Stimulated activated CD4-positive, alpha-beta T cell treated with anti-CD3 and anti-CD28 coated beads, Interleukin-4, amount 100 ng/mL, for 48 hours (primary cell): Measurements from ENCODE around the gene RSPH1.

Experiments
- DNase-seq, 2 donors: peaks; one replicate each; pipeline ENCODE4 v3.0.0-alpha.2; 2020; ENCODE audit warnings: low read depth in 2 of 2

The RSPH1 gene

DNA sequence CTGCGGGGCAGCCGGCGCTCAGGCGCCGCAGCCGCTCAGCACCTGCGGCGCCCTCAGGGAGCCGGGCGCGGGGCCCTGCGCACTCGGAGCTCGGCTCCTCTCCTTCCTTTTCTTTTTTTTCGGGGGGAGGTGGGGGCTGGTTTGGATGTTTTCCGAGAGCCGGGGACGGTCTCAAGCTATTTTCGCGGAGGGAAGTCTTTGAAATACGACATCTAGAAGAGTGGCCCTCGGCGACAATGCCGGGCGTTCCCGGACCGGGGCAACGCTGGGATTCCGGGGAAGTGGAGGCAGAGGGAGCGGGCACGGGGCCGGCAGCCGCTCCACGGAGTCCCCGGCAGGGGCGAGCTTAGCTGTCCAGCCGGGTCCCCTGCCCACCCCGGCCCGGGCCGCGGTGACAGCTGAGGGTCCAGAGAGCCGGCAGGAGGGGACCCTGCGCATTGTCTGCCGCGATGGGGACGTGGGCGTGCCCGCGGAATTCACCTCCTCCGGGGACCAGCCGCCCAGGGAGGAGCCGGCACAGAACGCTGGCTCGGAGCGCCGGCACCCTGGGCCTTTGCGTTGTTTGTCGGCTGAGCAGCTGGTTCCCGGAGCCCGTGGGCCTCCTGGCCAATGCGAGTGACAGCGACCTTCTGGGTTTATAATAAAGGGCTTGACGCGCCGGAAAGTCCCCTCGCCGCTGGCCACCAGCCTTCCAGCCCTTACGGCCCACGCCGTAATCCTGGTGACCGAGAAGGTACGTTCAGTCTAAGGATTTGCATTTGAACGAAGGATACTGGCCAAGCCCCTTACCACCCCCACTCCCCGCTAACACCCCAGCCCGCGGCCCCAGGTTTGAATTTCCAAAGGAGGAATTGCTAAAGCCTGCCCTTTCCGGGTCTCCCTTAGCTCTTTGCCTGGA lies 18.2 kb upstream of the RSPH1 start:
- DNase-seq: peak; percentile 52 to 56

DNA sequence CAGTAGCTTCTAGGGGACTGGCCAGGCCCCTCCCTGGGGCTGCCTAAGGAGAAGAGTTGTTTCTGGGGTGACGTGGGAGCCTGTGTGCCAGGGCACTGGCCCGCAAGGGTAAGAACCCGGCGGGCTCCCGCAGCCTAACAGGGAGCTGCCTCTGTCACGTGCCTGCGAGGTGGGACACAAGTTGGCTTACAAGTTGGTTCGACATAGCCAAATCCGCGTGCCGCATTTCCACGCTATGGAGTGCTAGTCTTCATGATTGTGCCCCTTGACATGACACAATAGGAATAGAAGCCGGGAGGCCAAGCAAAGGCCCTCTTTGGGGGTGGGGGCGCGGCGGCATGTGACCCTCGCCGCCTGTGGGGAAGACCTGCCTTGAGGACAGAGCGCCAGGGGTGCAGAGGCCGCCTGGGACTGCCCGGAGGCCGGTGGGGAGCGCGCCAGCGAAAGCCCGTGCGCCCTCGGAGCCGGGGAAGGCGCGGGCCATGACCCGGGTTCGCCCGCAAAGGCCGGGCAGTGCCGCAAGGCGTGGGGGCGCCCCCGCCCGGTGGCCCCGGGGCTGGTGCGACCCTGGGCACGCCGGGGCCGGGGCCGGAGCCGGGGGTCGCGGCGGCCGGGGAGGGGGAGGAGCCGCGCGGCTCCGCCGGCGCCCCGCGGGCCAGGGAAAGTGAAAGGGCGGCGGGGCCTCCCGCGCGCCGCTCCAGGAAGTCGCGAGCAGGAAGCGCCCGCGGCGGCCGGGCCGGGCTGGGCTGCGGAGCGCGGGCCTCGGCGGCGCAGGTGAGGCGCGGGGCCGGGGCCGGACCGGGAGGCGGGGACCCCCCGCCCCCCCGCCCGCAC lies 17.3 kb upstream of the RSPH1 start, which contains the start of gene SLC37A1:
TSS of gene SLC37A1 (plus strand) at position 702 of the 834 bp plus-strand sequence. CDS start 4,603 bp downstream, outside the sequence.
- no peak for DNase-seq

DNA sequence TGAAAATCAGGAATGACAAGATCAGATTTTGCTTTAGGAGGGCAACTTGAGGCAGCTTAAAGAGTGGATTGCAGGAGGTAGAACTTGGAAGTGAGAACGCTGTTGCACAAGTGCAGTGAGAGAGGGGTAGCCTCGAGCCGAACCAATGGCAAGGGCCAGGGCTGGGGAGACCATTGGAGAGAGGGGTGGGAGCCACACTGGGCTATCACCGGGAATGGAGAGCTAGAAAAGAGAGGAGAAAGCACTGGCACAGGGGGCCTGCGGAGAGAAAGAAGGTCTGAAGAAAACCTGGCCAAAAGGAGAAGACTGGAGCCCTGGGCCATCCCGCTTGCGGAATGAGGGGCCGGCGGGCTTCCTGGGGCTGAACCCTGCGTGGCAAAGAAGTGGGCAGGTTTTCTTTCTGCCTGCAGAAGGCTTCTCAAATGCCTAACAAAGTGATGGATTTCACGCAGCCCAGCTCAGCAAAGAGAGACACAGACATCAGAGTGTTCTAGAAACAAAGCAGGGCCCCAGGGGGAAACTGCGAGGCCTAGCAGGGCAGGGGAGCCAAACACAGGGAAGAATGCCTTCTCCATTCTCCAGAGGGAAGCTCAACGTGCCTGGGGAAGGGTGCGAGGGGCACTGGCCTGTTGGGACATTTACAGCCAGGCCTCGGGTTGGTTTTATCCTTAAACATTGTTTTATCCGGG lies 16.5 kb upstream of the RSPH1 start:
- DNase-seq: no peak

DNA sequence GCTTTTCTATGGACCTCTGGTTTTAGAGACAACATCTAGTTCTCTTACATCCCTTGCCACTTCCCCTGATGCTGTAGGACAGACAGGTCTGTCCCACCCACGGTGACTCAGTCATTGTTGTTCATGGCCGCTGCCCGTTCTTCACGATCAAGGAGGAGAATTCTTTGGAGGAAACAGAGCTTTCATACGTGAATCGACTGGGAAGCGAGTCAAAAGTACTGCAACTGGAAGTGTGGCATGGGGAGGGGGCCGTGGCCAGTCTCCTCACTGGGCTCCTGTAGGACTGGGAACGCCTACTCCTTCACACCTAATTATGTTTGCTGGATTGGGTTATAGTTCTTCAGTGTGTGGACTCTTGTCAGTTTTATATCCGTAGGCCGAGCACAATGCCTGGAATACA lies 13.2 kb upstream of the RSPH1 start:
- DNase-seq: no peak

DNA sequence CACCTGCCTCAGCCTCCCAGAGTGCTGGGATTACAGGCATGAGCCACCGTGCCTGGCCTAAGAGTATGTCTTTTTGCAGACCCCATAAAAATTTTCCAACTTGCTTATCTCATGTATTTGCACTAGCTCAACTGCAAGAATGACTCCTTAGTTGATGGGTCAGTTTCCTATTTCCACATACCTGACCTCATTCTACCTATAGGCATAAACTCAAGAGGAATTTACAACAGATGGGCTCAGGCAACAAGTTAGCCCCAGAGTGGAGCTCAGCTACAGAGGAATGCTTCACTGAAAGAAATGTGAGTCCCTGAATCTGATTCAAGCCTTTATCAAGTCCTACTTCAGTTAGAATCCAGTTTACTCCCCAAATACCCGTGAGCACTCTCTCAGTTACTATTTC lies 12.3 kb upstream of the RSPH1 start:
- DNase-seq: no peak

DNA sequence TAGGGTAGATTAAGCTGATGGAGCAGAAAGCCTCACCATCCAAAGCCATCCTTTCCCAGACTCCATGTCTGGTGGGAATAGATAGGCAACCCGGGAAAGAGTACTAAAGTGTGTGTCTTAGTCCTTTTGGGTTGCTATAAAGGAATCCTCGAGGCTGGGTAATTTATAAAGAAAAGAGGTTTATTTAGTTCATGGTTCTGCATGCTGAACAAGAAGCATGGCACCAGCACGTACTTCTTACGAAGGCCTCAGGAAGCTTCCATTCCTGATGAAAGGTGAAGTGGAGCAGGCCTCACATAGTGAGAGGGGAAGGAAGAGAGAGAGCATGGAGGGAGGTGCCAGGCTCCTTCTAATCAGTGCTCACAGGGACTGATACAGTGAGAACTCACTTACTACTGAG lies 11.4 kb upstream of the RSPH1 start:
- no peak for DNase-seq

DNA sequence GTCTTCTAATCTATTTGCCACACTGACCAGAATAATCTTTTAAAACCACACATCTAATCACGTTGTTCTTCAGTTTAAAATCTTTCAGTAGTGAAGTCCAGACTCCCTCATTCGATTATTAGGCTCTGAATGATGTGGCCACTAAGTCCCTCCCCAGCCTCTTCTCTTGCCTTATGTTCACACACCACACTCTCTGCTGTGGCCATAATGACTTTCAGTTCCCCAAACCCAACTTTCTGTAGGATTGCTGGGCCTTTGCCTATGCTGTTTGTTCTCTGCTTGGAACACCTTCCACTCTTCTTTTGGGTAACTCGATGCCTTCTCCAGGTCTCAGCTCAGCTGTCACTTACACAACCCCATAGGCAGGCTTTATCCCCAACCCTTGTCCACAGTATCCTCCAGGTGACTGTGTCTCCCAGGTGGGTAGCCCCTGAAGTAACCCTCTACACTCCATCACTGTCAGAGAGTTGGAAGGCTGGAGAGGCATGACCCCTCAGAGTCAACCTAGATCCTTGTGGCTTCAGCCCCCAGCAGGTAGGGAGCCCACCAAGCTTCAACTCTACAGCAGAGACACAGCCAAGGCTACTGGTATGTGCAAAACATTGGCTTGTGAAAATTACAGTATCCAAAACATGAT lies 9.2 kb upstream of the RSPH1 start:
- no peak for DNase-seq

DNA sequence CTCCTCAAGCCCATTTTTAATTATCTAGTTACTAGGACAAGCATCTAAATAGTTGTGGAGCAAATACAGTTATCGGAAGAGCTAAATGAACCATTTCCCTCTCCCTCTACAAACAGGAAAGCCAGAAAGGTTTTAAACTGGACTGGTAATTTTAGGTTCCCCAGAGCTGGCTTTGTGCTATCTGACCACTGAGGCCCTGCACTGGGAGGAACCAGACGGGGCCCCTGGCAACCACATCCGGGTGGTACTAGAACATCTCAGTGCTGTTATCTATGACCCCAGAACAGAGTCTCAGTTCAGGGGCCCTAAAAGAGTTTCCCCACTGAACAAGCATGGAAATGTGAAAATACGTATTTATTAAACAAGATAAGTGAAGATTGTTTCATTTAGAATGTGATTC lies 7.7 kb upstream of the RSPH1 start:
- no peak for DNase-seq

DNA sequence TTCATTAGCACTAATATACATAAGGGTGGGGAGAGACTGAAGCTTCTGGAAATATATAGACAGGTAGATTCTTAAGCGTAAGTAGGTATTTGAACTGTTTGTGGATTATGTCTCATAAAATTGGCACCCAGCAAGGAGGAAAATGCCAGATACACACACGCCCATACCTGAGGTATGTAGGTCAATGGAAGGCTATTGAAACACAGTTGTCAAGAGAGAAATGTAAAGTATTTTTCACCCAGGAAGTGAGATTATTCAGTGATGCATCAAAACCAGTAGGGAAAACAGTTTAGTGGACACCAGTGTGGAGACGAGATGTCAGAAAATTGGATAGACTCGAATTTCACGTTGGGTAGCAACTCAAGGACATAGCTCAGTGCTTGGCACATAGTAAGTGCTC lies 4.7 kb upstream of the RSPH1 start:
- DNase-seq: no peak

DNA sequence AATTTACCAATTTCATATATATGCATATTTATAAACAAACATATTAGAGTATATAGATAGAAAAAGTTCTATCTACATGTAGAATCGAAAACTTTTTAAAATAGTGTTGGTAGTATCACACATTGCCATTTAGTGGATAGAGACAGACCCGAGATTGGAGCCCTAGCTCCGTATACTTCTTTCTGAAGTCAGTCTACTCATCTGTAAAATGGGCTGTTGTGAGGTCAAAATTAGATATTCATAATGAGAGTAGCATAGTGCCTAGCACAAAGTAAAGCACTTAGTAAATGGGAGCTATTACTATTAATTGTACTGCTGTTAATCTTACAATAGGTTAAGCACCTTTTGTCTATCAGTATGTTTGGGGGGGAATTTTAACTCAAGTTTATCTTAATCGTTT lies 4.2 kb upstream of the RSPH1 start:
- no peak for DNase-seq

DNA sequence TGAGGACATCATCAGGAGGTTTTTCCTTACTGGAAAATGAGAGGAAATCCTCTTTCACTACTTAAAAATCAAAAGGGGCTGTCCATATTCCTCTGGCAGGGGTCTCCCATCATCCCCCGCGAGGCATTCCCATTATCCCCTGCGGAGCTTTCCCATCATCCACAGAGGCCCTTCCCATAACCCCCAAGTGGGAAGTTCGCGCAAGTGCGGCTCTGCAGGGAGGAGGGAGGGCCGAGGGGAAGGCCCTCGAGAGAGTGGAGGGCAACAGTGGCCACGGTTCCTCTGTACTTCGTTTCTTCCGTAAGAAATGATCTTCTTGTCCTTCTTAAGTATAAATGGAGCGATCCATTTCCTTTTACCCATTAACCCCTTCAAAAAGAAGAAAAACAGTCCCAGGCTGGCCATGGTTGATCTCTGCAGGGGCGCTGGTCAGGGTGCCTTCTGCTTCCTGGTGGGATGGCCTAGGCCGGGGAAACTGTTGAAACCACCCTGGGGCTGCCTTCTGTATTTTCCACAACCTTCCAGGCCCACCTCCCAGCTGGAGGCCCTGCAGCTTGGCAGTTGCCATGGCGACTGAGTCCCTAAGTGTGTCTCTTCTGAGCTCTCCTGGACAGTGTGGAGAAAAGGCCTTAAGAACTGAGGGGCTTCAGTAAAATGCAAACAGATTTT lies 3.6 kb upstream of the RSPH1 start:
- no peak for DNase-seq

DNA sequence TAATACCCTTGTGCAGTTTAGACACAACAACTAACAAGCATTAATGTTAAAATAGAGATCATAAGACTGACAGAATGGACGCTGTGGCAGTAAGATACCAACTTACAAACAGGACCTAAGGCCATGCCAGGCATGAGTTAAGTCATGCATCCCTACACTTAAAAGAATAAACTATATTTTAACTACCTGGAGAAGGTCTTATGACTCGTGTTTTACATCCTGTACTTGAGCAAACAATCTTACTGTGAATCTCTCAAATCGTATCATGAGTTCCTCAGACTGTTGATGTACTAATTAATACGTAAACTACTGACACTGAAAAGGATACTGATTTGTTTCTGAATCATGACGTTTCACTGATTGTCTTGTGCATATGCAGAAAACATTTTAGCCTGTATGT lies 2.0 kb upstream of the RSPH1 start:
- DNase-seq: no peak

DNA sequence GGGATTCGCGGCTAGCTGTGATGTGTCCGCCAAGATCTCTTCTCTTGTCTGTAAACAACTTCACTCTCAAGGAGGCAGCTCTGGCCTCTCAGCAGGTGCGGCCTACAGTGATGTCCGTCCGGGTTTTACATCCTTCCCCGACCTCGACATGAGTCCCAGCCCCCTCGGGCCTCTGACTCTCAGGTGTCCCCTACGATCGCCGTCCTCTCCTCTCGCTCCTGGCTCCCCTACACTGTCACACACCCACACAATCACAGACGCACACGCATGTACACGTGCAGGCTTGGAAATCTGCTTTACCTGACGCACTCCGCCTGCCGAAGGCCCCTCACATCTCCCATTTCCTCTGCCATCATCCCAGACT lies 797 bp upstream of the RSPH1 start:
- DNase-seq: no peak

DNA sequence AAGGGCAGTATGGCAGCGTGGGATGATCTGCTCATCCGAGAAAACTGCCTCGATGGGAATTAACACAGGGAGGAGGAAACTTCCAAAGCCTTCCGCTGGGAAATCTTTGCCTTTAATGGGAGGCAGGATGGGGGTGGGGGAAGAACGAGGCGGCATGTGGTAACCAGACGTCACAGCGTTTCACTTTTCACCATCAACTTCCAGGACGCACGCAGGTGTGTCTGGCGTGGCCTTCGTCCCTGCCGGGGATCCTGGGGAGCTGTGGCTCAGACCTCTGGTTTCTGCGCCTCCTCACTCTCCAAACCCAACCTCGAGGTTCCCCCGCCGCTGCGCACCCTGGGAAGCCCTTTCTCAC lies 282 bp downstream of the RSPH1 start:
- no peak for DNase-seq

DNA sequence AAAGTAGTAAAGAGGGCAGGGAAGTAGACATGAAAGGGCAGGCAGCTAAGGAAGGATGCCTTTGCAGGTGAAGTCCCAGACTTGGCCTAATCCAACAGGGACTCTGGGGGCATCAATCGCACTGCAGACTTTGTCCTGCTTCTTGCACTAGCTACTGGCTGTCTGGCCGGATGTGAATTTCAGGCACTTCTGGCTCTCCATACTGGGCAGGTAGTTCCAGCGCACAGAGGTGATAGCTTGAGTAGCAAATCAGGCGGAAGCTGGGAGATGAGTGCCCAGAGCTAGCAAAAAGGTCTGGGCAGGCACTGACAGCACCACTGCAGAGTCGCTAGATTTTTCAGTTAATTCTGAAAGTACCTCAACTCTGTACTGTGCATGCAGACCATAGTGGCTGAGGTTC lies 997 bp downstream of the RSPH1 start:
- no peak for DNase-seq

DNA sequence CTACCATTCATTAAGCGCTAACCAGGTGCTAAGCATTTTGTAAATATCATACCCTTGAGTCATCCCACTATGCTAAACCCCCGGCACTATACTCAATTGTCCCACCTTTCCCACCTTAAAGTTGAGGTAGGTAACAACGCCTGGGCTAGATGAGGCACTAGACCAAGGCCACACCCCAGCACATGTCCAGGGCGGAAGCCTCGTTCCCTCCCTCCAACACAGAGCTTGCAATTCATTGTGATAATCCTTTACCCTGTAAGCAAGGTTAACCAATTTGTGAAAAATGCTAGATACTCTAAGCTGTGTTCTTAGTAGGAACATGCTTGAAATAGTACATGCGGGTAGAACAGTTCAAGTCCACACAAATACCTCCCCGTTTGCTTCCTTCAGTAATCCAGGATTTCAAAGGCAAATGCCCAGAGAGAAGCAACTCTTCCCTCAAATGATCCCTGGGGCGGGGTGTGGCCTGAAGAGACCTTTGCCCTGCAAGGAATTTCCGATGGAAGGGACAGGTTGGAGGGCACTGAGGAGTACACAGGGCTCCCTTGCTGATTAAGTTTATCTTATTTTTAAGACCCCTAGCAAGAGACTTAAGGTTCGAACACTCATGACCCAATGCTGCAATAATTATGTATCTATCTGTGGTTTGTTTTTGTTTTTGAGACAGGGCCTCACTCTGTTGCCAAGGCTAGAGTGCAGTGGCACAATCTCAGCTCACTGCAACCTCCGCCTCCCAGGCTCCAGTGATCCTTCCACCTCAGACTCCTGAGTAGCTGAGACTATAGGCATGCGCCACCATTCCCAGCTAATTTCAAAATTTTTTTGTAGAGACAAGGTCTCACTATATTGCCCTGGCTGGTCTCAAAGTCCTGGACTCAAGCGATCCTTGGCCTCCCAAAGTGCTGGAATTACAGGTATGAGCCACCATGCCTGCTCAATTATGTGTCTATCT lies 2.6 kb downstream of the RSPH1 start:
- DNase-seq: no peak

DNA sequence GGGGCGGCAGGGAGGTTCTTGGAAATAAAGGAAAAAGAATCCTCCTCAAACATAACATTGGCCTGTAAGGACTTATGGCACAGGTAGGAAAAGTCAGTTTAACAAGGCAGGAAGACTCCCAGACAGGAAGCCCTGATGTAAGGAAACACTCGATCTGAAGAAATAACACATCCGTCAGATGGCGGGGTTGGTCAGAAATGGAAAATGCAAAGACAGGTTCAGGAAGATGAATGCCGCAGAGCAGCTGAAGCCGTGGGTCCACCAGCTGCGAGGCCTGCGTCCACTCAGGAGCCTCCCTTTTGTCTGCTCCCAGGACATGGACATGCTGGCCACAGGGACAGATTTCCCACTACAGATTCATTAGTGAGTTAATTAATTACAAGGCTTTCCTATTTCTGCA lies 3.8 kb downstream of the RSPH1 start:
- DNase-seq: no peak

DNA sequence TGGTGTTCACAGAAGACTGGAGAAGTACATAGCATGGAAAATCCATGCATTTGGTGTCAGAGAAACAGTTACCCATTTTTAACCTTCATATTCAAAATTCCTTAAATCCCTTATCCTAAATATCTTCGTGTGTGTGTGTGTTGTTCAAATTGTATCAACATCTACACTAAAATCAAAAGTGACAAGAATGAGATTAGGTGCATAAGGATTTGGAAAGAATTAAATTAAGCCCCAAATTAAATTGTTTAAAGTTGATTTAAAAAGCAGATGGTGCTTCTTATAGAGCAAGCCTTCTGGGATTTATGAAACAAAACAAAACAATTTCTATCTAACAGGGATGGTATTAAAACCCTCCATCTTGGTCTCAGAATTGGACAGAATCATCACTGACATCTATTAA lies 4.7 kb downstream of the RSPH1 start:
- DNase-seq: no peak

DNA sequence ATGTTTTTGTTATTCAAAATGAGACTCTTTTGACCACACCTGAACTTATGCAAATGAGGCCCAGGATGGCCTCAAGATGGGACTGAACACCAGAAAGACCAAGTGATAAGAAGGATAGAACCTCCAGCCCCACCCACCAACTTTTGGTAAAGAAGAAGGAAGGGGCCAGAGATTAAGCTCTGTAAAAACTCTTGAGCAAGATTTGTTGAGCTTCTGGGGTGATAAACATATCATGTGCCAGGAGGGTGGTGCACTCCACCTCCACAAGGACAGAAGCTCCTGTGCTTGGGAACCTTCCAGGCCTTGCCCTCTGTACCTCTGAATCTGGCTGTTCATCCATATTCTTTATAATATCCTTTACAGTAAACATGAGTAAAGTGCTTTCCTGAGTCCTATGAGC lies 5.3 kb downstream of the RSPH1 start:
- no peak for DNase-seq

DNA sequence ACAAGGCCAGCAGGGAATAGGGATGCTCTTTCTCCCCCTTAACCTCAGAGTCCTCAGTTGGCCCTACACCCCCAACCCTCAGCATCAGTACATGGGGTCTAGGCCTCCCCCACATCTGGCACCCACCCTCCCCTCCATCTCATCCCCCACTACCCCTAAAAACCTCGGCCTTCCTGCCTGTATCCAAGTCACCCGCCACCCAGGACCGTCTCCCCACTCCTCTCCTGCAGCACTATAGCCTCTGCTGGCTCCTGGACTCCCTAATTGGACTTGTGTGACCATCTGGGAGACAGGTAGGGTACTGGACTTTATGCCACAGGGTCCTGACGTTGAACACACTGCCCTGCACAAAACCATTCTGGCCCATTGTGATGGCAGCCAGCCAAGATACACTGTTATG lies 6.0 kb downstream of the RSPH1 start:
- DNase-seq: no peak
